GM21381 (cell line): ENCODE results near the gene CAV2.

Experiments used
- ATAC-seq: cut with Tn5 transposase; IDR thresholded peaks from one replicate; pipeline ENCODE4 v1.9.1; 2021; ENCODE audit warnings: mild to moderate bottlenecking, moderate library complexity; ENCODE audit not compliant: unreplicated experiment

The CAV2 gene

GRCh38 chr7:116494472-116494871, 5.1 kb upstream of the CAV2 start:
- ATAC-seq, result no peak

- ATAC-seq, result no peak
These were observed 3.8 kb upstream of the CAV2 start for GRCh38 chr7:116495736-116496135.

GRCh38 chr7:116496653-116497052, 2.9 kb upstream of the CAV2 start:
- ATAC-seq, result no peak

- no peak for ATAC-seq
These were observed 1.8 kb upstream of the CAV2 start for GRCh38 chr7:116497708-116498107.

- peak; percentile 59 for ATAC-seq
These were observed 728 bp downstream of the CAV2 start for GRCh38 chr7:116500078-116500853.

- no peak for ATAC-seq
These were observed 2.1 kb downstream of the CAV2 start for GRCh38 chr7:116501425-116502167.

GRCh38 chr7:116502201-116503096, 2.9 kb downstream of the CAV2 start:
- no peak for ATAC-seq

GRCh38 chr7:116503835-116504234, 4.3 kb downstream of the CAV2 start:
- no peak for ATAC-seq

GRCh38 chr7:116505278-116505677, 5.7 kb downstream of the CAV2 start:
- ATAC-seq, result no peak

GRCh38 chr7:116505823-116506222, 6.3 kb downstream of the CAV2 start:
- no peak for ATAC-seq

- no peak for ATAC-seq
These were observed 10.5 kb downstream of the CAV2 start for GRCh38 chr7:116509982-116510579.

GRCh38 chr7:116510795-116511194, 11.3 kb downstream of the CAV2 start:
- ATAC-seq, result no peak

- ATAC-seq, result peak; percentile 100
These were observed 12.3 kb downstream of the CAV2 start for GRCh38 chr7:116511552-116512519.

- ATAC-seq, result no peak
These were observed 13.1 kb downstream of the CAV2 start for GRCh38 chr7:116512520-116513188.

GRCh38 chr7:116515584-116515983, 16.0 kb downstream of the CAV2 start:
- ATAC-seq, result no peak

- ATAC-seq, result no peak
These were observed 16.8 kb downstream of the CAV2 start for GRCh38 chr7:116516324-116516723.

- no peak for ATAC-seq
These were observed 18.1 kb downstream of the CAV2 start for GRCh38 chr7:116517626-116518025.

- no peak for ATAC-seq
These were observed 19.4 kb downstream of the CAV2 start for GRCh38 chr7:116518961-116519360.

GRCh38 chr7:116521046-116521664, 21.6 kb downstream of the CAV2 start:
- no peak for ATAC-seq
